ENCODE data around the gene SNX25. TPM values are rescaled to one million over a fixed set of nuclear protein-coding genes. Genes with fewer than 3 reads are reported as not detected.
"Not testable (repeated sequence)": the region's sequence is repeated elsewhere in the genome, so short reads cannot be mapped to it uniquely, and the experiment has no call there.

Gene SNX25
- total and polyA plus RNA-seq, 4 experiments from 2014 or later, result 3.5 to 24.5 (median 15.7) TPM

DNA sequence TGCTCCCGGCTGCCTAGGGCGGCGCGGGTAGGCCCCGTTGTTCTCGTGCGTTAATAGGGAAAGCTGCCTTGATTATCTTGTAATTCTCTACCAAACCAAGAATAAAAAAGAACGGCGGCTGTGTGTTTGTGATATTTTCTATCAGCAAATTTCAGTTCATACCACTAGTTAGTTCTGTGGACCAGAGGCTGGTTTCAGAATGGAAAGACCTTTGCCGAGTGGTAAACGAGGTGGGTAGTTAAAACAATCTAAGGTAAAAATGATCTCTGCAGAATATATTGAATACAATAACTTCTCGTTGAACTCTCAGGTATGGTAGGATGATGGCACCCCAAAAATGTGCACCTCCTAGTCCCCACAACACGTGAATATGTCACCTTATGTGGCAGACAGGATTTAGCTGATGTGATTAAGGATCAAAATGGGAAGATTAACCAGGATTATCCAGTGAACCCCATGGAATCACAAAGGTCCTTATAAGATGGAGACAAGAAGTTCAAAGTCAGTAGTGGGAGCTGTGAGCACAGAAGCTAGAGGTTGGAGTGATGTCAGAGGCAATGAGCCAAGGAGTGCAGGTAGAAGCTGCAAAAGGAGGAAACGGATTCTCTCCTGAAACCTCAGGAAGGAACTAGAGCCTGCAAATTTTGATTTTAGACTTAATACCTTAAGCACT, 5.0 kb upstream of the SNX25 start:
- Mint-ChIP-seq H3K27me3 (no peaks in the 10 kb centered on the region), H3K27ac (peak overlapping the region; percentile 93 to 99 (median 96)), H3K9me3 (peaks cover 0 to 4% (median 0%) of the 10 kb centered on the region in 8 donors), H3K4me1 (peaks cover 31 to 65% (median 50%) of the 10 kb centered on the region in 4 donors), H3K36me3 (peaks cover 8 to 14% of the 10 kb centered on the region in 2 donors), H3K4me3 (peak overlapping the region; percentile 81 to 97 (median 90))
- no peaks in the 10 kb centered on the region for H3K27me3 ChIP-seq (ENCODE audit: insufficient read depth, low read length)
- peak overlapping the region; percentile 82 for H3K27ac ChIP-seq (ENCODE audit: low read depth, low read length)
- ChIA-PET POLR2A (ENCODE audit: partially characterized antibody) (interaction anchor here (0.9 to 2.0 kb wide), 8 partner anchors 9 to 221 kb away, joined by 3 to 10 read pairs (median 3); partner anchors contain the start of genes ANKRD37, LRP2BP and UFSP2), CTCF (ENCODE audit: partially characterized antibody) (interaction anchor here (0.6 to 1.1 kb wide), 3 partner anchors 33 to 48 kb away, joined by 3 to 5 read pairs (median 3); no protein-coding TSS in a partner anchor)
- peaks cover 53% of the 10 kb centered on the region for H3K4me1 ChIP-seq (ENCODE audit: insufficient read depth, low read length)
- H3K9me3 ChIP-seq (ENCODE audit: control insufficient read depth in 1 of 2, low read length in 2 of 2), result no peaks in the 10 kb centered on the region
- H3K4me3 ChIP-seq (ENCODE audit: low read length in 2 of 2), result peak overlapping the region; percentile 40 to 65
- intact Hi-C loops (cut with micrococcal nuclease), result loop anchor here (1.0 to 10.0 kb wide), 9 partner anchors 50 to 1702 kb away; partner anchors contain the start of genes ANKRD37, CASP3, CCDC110 and IRF2
- H3K36me3 ChIP-seq (ENCODE audit: insufficient read depth, low read length), result no peaks in the 10 kb centered on the region
- peak in 2 of 5 donors; percentile 8 to 38 for DNase-seq

DNA sequence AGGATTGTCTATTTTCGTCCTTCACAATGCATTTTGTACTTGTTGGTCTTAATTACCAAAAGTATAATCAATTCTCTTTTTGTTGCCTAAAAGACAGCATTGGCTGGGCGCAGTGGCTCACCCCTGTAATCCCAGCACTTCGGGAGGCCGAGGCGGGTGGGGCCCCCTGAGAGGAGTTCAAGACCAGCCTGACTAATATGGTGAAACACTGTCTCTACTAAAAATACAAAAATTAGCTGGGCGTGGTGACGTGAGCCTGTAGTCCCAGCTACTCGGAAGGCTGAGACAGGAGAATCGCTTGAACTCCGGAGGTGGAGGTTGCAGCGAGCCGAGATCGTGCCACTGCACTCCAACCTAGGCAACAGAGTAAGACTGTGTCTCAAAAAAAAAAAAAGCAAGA, 4.3 kb upstream of the SNX25 start:
- Histone ChIP-seq H3K27ac (ENCODE audit: low read depth, low read length) (peak overlapping the region; percentile 82), H3K4me3 (ENCODE audit: low read length in 2 of 2) (peak overlapping the region in 1 of 2 donors; percentile 65), H3K4me1 (ENCODE audit: insufficient read depth, low read length) (peaks cover 53% of the 10 kb centered on the region)
- H3K27me3 Mint-ChIP-seq; H3K36me3 ChIP-seq (ENCODE audit: insufficient read depth, low read length); H3K27me3 ChIP-seq (ENCODE audit: insufficient read depth, low read length); H3K9me3 Mint-ChIP-seq; H3K9me3 ChIP-seq (ENCODE audit: control insufficient read depth in 1 of 2, low read length in 2 of 2); DNase-seq: not testable (repeated sequence)
- ChIA-PET CTCF (ENCODE audit: partially characterized antibody) (interaction anchor here (1.0 to 1.1 kb wide), 2 partner anchors 46 to 47 kb away, joined by 3 read pairs; no protein-coding TSS in a partner anchor), POLR2A (ENCODE audit: partially characterized antibody) (interaction anchor here (0.9 to 2.0 kb wide), 8 partner anchors 8 to 221 kb away, joined by 3 to 10 read pairs (median 3); partner anchors contain the start of genes ANKRD37, LRP2BP and UFSP2)
- intact Hi-C loops (cut with micrococcal nuclease), result loop anchor here (10.0 kb wide), 1 partner anchor 390 kb away; no protein-coding TSS in a partner anchor
- Mint-ChIP-seq H3K27ac (peak overlapping the region in 6 of 7 donors; percentile 69 to 99 (median 96)), H3K36me3 (peaks cover 4 to 14% of the 10 kb centered on the region in 2 donors), H3K4me3 (peak overlapping the region in 7 of 8 donors; percentile 25 to 97 (median 90)), H3K4me1 (peaks cover 26 to 58% (median 44%) of the 10 kb centered on the region in 4 donors)

DNA sequence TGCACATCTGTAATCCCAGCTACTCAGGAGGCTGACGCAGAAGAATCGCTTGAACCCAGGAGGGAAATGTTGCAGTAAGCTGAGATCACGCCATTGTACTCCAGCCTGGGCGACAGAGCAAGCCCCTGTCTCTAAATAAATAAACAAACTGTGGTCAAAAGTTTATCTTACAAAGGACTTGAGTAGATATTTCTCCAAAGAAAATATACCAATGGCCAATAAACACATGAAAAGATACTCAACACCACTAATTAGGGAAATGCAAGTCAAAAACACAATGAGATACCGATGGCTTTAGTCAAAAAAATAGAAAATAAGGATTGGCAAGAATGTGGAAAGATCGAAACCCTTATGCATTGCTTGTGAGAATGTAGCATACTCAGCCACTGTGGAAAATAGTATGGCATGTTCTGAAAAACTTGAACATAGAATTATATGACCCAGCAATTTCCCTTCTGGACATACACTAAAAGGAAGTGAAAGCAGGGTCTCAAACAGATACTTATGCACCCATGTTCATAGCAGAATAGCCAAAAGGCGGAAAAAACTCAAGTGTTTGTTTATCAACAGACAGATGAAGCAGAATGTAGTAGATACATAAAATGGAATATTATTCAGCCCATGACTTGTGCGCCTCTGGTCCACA, 3.6 kb upstream of the SNX25 start:
- H3K9me3 ChIP-seq (ENCODE audit: control insufficient read depth in 1 of 2, low read length in 2 of 2), result no peaks in the 10 kb centered on the region
- Mint-ChIP-seq H3K27ac (peak overlapping the region in 4 of 7 donors; percentile 32 to 75 (median 36)), H3K4me3 (peak overlapping the region in 2 of 8 donors; percentile 30 to 31), H3K36me3 (peaks cover under 1 to 19% of the 10 kb centered on the region in 2 donors), H3K4me1 (peaks cover 27 to 60% (median 45%) of the 10 kb centered on the region in 4 donors), H3K9me3 (peaks cover 0 to 4% (median 0%) of the 10 kb centered on the region in 8 donors), H3K27me3 (no peaks in the 10 kb centered on the region)
- H3K27ac ChIP-seq (ENCODE audit: low read depth, low read length), result no peak overlapping the region
- intact Hi-C loops (cut with micrococcal nuclease), result loop anchor here (10.0 kb wide), 1 partner anchor 389 kb away; no protein-coding TSS in a partner anchor
- POLR2A ChIA-PET (ENCODE audit: partially characterized antibody), result interaction anchor here (1.6 to 2.0 kb wide), 3 partner anchors 24 to 190 kb away, joined by 4 to 10 read pairs (median 6); partner anchors contain the start of genes ANKRD37 and LRP2BP
- no peaks in the 10 kb centered on the region for H3K27me3 ChIP-seq (ENCODE audit: insufficient read depth, low read length)
- H3K4me1 ChIP-seq (ENCODE audit: insufficient read depth, low read length), result peaks cover 57% of the 10 kb centered on the region
- no peak for DNase-seq
- no peak overlapping the region for H3K4me3 ChIP-seq (ENCODE audit: low read length in 2 of 2)
- CTCF ChIA-PET (ENCODE audit: partially characterized antibody), result no interaction called here
- no peaks in the 10 kb centered on the region for H3K36me3 ChIP-seq (ENCODE audit: insufficient read depth, low read length)

DNA sequence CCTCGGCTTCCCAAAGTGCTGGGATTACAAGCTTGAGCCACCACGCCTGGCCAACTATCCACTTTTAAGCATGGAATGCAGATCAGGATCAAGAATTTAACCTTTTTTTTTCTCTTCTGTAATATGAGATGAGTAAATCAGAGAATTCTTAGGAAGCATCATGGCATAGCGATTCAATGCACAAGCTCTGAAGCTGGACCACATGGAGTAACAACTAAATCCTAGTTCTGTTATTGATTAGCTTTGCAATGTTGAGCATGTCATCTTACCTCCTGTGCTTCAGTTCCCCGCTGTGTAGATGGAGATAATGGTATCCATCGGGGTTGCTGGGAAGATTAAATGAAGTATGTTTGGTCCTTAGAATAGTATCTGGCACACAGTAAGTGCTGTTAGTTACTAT, 1.9 kb upstream of the SNX25 start:
- no peaks in the 10 kb centered on the region for H3K9me3 ChIP-seq (ENCODE audit: control insufficient read depth in 1 of 2, low read length in 2 of 2)
- Mint-ChIP-seq H3K36me3 (peaks cover 0 to 21% of the 10 kb centered on the region in 2 donors), H3K27ac (peak overlapping the region in 2 of 7 donors; percentile 36 to 93), H3K4me1 (peaks cover 30 to 59% (median 46%) of the 10 kb centered on the region in 4 donors), H3K9me3 (peaks cover 0 to 4% (median 0%) of the 10 kb centered on the region in 8 donors), H3K27me3 (no peaks in the 10 kb centered on the region), H3K4me3 (peak overlapping the region in 1 of 8 donors; percentile 35)
- no peak overlapping the region for H3K27ac ChIP-seq (ENCODE audit: low read depth, low read length)
- CTCF ChIA-PET (ENCODE audit: partially characterized antibody), result interaction anchor here (1.0 kb wide), 1 partner anchor 58 kb away, joined by 4 read pairs; no protein-coding TSS in a partner anchor
- H3K4me3 ChIP-seq (ENCODE audit: low read length in 2 of 2), result no peak overlapping the region
- no peaks in the 10 kb centered on the region for H3K36me3 ChIP-seq (ENCODE audit: insufficient read depth, low read length)
- no peaks in the 10 kb centered on the region for H3K27me3 ChIP-seq (ENCODE audit: insufficient read depth, low read length)
- intact Hi-C loops (cut with micrococcal nuclease), result loop anchor here (10.0 kb wide), 1 partner anchor 387 kb away; no protein-coding TSS in a partner anchor
- no peak for DNase-seq
- POLR2A ChIA-PET (ENCODE audit: partially characterized antibody), result interaction anchor here (0.9 to 3.2 kb wide), 2 partner anchors 68 to 188 kb away, joined by 4 to 30 read pairs; partner anchors contain the start of genes ANKRD37 and LRP2BP
- H3K4me1 ChIP-seq (ENCODE audit: insufficient read depth, low read length), result peaks cover 56% of the 10 kb centered on the region

DNA sequence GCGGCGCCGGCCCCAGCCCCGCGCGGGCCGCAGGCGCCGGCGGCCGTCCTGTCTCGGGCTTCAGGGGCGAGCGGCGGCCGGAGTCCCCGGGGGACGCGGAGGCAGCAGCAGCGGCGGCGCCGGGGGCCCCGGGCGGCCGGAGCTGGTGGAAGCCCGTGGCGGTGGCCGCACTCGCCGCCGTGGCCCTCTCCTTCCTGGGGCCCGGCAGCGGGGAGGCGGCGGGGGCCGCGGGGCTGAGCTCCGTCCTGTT, 379 bp downstream of the SNX25 start:
- H3K27me3 Mint-ChIP-seq; H3K27ac Mint-ChIP-seq; H3K9me3 Mint-ChIP-seq; H3K9me3 ChIP-seq (ENCODE audit: control insufficient read depth in 1 of 2, low read length in 2 of 2); H3K27me3 ChIP-seq (ENCODE audit: insufficient read depth, low read length); H3K36me3 ChIP-seq (ENCODE audit: insufficient read depth, low read length); DNase-seq: not testable (repeated sequence)
- peaks cover 0 to 12% of the 10 kb centered on the region in 2 donors for H3K36me3 Mint-ChIP-seq
- H3K4me3 ChIP-seq (ENCODE audit: low read length in 2 of 2), result peak overlapping the region in 1 of 2 donors; percentile 57
- CTCF ChIA-PET (ENCODE audit: partially characterized antibody), result interaction anchor here (1.4 kb wide), 1 partner anchor 26 kb away, joined by 3 read pairs; no protein-coding TSS in a partner anchor
- peaks cover 31 to 58% (median 45%) of the 10 kb centered on the region in 4 donors for H3K4me1 Mint-ChIP-seq
- H3K27ac ChIP-seq (ENCODE audit: low read depth, low read length), result peak overlapping the region; percentile 44
- H3K4me1 ChIP-seq (ENCODE audit: insufficient read depth, low read length), result peaks cover 38% of the 10 kb centered on the region
- intact Hi-C loops (cut with micrococcal nuclease), result loop anchor here (1.0 to 10.0 kb wide), 3 partner anchors 42 to 385 kb away; partner anchors contain the start of gene CCDC110
- peak overlapping the region in 1 of 8 donors; percentile 57 for H3K4me3 Mint-ChIP-seq
- POLR2A ChIA-PET (ENCODE audit: partially characterized antibody), result interaction anchor here (0.6 to 3.2 kb wide), 19 partner anchors 9 to 476 kb away, joined by 3 to 35 read pairs (median 4); partner anchors contain the start of genes ANKRD37, CENPU, LRP2BP and SLC25A4

DNA sequence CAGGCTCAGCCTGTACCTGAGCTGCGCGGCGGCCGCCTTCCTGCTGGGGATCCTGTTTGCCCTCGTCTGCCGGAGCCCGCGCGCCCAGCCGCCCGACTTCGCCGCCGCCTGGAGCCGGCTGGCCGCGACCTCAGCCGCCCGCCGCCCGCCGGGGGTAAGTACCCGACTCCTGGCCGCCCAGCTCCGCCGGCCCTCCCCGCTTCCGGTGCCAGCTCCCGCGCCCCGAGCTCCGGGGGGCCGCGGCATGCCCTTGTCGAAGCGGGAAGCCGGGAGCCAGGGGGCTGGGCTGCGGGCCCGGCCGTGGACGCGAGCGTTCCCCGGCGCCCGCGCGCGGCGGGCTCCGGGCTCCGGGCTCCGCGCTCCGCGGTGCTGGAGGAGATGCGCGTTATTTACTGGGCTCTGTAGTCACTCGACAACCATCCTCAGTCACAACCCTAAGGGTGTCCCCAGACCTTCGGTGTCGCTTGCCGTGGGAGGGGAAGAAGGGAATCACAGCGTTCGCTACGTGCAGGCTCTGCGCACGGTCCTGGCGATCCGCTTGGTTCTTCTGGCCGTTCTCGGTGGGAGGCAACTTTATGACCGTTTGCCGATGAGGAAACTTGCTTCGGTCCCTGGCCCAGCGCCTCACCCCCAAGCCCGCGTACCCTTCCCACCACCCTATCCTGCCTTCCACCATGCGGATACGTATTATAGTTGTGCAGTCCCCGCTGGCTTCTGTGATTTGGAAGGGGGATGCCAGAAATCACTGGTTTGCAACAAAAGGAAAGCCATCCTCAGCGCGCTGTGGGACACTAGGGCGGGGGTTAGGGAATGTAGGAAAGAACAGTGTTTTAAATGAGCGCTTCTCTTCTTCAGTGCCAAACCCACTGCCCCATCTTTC, 944 bp downstream of the SNX25 start:
- H3K27ac ChIP-seq (ENCODE audit: low read depth, low read length), result peak overlapping the region; percentile 44
- ChIA-PET POLR2A (ENCODE audit: partially characterized antibody) (interaction anchor here (0.6 to 3.2 kb wide), 19 partner anchors 8 to 476 kb away, joined by 3 to 35 read pairs (median 4); partner anchors contain the start of genes ANKRD37, CENPU, LRP2BP and SLC25A4), CTCF (ENCODE audit: partially characterized antibody) (interaction anchor here (1.2 to 1.4 kb wide), 2 partner anchors 26 to 27 kb away, joined by 3 read pairs; no protein-coding TSS in a partner anchor)
- H3K4me3 Mint-ChIP-seq, result peak overlapping the region; percentile 84 to 94 (median 92)
- peaks cover 0 to 2% (median 0%) of the 10 kb centered on the region in 8 donors for H3K9me3 Mint-ChIP-seq
- peak overlapping the region; percentile 57 to 59 for H3K4me3 ChIP-seq (ENCODE audit: low read length in 2 of 2)
- peak overlapping the region; percentile 61 to 93 (median 86) for H3K27ac Mint-ChIP-seq
- H3K36me3 Mint-ChIP-seq, result peaks cover 0 to 12% of the 10 kb centered on the region in 2 donors
- no peaks in the 10 kb centered on the region for H3K27me3 Mint-ChIP-seq
- H3K4me1 Mint-ChIP-seq, result peaks cover 26 to 52% (median 41%) of the 10 kb centered on the region in 4 donors
- DNase-seq, result peak; percentile 42 to 61 (median 54)
- H3K4me1 ChIP-seq (ENCODE audit: insufficient read depth, low read length), result peaks cover 33% of the 10 kb centered on the region
- intact Hi-C loops (cut with micrococcal nuclease), result loop anchor here (1.0 kb wide), 1 partner anchor 41 kb away; no protein-coding TSS in a partner anchor
- no peaks in the 10 kb centered on the region for H3K27me3 ChIP-seq (ENCODE audit: insufficient read depth, low read length)
- H3K36me3 ChIP-seq (ENCODE audit: insufficient read depth, low read length), result no peaks in the 10 kb centered on the region
- no peaks in the 10 kb centered on the region for H3K9me3 ChIP-seq (ENCODE audit: control insufficient read depth in 1 of 2, low read length in 2 of 2)

All from CD4-positive, alpha-beta memory T cell (primary cell).